ENCODE data around the gene ZW10.

- TF ChIP-seq CTCF (IDR thresholded peaks at IDR 0.05; ENCODE audit: borderline replicate concordance, extremely low read depth, low read length, poor library complexity, severe bottlenecking) (no peak), EZH2 (IDR thresholded peaks at IDR 0.05; ENCODE audit: borderline replicate concordance, low read depth, low read length, severe bottlenecking) (no peak)
These were observed 48.7 kb downstream of the ZW10 start for GRCh38 chr11:113724778-113725177.

Measured in DND-41 (cell line).